ENCODE data around the gene CENPX.
"Not testable (repeated sequence)": the region's sequence is repeated elsewhere in the genome, so short reads cannot be mapped to it uniquely, and the experiment has no call there.

The CENPX gene

DNA sequence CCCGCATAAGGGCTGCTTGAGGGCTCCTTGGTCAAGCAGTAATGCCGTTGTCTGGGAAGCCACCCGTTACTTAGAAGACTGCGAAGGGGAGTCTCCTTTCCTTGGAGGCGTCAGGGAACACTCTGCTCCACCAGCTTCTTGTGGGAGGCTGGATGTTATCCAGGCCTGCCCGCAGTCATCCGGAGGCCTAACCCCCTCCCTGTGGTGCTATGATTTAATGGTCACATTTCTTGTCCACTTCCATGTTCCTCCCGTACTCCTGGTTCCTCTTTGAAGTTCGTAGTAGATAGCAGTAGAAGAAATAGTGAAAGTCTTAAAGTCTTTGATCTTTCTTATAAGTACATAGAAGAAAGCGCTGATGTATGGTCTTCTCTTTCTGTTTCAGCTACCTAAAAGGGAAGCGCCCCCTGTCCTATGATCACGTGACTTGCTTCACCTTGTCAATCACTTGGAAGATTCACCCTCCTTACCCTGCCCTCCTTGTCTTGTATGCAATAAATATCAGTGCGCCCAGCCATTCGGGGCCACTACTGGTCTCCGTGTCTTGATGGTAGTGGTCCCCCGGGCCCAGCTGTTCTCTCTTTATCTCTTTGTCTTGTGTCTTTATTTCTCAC, 16.2 kb upstream of the CENPX start:
- DNase-seq = not testable (repeated sequence)

DNA sequence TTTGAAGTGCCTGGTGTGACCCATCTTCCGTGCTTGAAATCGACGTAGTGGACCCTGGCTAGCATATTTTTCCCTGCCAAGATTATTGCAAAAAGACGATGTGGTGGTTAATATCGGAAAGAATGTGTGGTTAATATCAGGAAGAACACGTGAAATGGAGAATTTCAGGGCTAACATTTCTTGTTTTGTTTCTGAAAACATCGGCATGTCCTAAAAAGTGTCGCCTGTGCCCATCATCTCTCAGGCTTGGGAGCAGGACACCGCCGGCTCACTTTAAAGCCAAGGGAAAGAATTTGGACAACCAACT, 15.2 kb upstream of the CENPX start:
- DNase-seq = no peak

DNA sequence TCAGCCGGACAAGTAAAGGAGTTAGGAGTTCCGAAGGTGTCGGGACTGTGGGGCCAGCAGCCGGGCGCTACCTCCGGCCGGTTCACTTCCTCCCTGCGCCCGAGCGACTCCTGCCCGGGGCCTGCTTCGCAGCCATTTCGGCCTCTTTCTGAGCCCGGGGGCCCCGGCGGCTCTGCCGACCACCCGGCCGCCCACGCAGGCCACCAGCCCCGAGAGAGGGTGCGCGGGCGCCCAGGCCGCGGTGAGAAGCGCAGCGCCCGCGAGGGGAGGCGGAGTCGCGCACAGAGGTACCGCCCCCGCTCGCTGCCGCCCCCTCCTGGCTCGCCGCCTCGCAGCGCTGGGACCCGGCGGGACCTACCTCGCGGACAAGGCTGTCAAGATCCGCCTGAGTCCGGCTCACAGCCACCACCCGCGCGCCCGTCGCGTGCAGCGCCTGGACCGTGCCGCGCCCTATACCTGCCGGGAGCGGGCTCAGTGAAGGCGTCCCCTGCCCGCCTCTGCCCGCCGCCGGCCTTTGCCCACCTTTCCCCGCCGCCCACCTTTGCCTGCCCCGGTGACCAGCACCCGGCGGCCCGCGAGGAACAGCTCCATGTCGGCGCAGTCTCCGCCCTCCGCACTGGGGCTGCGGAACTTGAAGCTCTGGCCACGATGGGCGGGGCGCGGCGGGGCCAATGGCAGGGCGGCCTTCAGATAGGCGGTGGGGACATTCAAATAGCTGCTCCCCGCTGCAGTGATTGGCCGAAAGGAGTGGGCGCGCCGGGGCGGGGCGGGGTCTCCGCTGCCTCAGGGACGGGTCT, 14.6 kb upstream of the CENPX start, which contains the start of gene DCXR:
Gene DCXR, minus strand, starts transcription at position 606 of the 797 bp plus-strand sequence. Its CDS starts 15 bp downstream, at position 591.
- DNase-seq = peak; percentile 97

DNA sequence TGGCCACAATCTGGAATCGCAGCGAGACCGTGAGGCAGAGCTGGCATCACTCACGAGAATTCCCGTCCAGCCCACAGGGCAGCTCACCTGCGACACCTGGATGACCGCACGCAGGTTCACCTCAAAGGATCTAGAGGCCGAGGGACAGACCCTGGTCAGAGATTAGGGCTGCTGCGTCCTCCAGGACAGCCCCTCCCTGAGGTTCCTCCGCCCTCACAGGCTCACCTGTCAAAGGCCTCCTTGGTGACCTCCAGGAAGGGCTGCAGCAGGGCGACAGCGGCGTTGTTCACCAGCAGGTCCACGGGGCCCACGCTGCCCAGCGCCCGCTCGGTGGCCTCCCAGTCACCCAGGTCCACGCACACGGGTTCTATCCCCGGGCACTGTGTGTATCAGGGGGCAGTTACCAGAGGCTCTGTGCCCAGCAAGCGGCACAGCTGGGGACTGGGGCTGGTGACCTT, 14.0 kb upstream of the CENPX start:
- DNase-seq = no peak

DNA sequence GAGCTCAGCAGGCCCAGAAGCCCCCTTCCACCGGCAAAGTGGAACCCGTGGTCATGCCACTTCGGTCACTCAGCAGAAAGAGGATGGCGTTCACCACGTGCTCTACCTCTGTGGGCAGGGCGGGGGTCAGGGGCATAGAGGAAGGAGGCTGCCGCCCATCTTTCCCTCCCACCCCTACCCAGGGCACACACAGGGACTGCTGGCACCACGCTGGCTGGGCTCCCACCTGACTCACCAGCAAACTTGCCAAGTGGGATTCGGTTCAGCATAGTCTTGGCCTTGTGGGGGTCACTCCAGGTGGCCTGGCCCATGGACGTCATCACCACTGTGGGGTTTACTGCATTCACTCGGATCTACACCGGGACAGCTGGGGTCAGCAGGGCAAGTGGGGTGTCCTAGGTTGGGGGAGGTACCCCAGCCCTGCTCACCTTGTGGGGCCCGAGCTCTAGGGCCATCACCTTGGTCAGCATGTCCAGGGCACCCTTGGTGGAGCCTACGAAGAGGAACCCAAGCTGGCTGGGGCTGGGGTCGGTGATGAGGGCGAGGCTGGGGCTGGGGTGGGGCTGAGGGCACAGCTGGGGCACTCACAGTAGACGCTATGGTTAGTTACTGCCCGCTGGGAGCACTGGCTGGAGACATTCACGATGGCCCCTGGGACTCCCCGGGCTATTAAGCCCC, 13.4 kb upstream of the CENPX start:
- no peak for DNase-seq

DNA sequence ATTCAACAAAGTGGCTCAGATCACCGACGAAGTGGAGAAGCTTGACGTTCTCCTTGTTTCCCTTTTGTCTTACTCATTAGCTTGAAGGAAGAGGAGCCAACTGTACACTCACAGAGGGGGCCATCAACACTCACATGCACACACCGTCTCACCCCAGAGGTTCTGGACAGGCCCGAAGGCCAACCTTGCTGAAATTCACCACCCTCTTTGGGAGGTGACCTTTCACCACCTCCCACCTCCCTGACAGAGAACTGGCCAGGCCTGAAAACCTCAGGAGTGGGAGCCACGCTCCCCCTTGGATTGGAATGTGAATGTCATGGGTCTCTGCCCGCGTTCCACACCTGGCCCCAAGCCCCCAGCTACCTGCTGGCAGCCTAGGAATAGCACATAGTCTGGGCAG, 12.8 kb upstream of the CENPX start:
- DNase-seq = no peak

DNA sequence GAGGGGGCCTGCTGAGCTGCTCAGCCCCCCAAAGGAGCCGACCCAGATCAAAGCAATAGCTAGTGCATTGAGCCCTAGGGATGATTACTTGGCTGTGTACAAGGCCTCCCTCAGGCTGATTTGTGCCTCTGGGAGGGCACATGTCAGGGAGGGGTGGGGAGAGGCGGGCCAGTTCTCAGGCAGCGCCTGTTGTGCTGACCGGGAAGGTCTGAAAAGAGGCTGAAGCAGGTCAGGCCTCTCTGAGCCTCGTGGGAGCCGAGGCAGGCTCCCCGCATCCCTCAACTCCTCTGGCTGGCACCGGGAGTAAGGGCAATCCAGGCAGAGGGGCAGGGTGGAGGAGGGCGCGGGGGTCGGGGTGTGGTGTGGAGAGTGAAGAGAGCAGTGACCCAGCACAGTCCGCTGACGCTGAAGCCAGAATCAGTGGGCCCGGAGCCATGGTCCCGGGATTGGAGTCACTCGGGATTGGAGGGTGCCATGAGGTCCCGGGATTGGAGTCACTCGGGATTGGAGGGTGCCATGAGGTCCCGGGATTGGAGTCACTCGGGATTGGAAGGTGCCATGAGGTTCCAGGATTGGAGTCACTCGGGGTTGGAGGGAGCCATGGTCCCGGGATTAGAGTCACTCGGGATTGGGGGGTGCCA, 11.8 kb upstream of the CENPX start:
- no peak for DNase-seq

DNA sequence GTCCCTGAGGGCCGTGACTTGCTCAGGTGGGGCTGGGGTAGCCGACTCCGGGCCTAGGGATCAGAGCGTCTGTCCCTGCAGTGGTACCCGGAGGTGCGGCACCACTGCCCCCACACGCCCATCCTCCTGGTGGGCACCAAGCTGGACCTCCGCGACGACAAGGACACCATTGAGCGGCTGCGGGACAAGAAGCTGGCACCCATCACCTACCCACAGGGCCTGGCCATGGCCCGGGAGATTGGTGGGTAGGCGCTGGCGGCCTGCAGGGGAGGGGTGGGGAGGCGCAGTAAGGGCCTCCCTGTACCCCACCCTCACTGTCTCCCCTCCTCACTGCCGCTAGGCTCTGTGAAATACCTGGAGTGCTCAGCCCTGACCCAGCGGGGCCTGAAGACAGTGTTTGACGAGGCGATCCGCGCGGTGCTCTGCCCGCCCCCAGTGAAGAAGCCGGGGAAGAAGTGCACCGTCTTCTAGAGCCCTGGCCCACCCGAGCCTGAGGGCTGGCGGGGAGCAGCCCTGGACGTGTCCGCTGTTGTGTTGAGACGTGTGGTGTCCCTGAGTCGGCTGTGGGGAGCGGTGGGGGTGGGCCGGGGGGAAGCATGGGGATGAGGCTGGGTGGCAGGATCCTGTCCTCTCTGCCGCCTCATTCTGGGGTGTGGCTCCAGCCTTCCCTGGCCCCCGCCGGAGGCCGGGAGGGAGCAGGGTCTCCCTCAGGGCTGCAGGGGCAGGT, 10.8 kb upstream of the CENPX start:
- no peak for DNase-seq

DNA sequence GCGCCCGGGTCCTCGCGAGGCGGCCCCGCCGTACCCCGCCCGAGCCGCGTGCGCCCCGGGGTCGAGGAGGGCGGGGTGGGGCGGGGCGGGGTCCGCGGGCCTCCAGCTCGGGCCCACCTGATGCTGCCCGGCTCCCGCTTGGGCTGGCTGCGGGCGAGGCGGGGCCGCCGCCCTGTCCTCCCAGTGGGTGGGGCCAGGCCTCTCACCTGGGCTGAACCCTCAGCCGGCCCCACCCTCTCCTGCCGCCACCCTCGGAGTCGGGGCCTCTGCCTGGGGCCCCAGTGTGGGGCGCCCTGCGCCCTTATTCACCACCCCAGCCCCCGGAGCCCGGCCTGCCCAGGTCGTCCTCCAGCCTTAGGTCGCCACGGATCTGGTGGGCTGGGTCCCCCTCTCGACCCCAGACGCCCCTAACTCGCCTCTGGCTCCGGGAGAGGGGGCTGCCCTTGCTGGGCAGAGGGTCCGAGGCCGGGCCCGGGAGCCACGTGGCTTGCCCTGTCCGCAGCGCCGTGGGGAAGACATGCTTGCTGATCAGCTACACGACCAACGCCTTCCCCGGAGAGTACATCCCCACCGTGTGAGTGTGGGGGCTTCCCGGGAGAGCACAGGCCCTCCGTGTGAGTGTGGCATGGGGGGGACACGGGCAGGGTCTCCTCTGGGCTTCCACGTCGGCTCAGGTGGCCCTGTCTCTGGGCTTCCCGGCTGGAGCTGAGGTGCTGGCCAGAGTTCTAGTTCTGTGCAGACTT, 9.4 kb upstream of the CENPX start:
- DNase-seq = peak; percentile 9

DNA sequence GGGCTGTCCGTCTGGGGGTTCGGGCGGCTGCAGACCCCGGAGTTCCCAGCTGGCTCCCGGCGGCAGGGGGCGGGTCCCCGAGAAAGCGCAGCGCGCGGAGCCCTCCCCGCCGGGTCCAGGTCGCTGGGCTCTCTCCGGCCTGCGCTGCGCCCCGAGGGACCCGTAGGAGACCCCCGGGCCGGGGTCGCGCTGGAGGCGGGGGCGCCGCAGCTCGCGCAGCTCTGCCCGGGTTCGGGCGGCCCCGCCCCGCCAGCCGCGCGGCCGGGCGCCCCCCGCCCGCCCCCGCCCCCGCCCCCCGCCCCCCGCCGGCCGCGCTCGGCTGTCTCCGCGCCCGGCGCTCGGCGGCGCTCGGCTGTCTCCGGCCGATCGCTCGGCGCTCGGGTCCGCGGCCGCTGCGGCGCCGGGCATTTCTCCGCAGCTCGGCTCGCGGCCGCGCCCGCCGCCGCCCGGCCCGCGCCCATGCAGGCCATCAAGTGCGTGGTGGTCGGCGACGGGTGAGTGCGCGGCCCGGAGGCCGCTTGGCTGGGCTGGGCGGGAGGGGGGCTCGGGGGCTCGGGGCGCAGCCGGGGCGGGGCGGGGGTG, 8.7 kb upstream of the CENPX start, which contains the start of gene RAC3:
Gene RAC3, plus strand, starts transcription at position 376 of the 582 bp plus-strand sequence. Its CDS starts 84 bp downstream, at position 460.
- DNase-seq = no peak

DNA sequence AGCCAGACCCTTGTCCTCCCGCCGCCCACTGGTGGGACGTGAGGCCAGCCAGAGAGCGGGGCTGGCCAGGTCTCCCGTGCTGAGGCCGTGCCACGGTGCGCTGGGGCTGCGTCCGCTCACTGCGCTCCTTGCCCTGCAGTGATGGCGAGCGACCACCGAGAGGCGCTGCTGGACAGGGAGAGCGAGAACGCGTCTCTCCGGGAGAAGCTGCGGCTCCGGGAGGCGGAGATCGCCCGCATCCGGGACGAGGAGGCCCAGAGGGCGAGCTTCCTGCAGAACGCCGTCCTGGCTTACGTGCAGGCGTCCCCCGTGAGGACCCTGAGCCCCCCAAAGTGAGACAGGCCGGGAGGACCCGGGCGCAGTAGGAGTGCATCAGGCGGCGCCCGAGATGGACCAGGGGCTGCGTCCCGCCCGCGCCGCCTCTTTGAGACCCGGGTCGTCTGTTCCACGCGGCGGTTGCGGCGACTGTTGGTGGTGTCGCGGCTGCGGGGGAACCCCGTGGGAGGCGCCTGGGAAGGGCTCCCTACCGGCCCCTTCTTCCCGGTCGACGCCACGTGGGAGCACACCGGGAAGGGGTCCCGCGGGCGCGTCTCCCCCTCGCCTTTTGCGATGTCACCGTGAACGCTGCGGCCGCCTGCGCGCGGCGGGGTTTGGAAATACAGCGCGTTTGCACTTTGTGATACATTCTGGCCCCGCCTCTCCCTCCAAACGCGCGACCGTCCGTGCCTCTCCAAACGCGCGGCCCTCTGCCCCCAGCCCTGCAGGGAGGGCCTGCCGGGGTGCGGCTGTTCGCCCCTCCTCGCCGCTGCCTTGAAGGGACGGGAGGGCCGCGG, 8.0 kb upstream of the CENPX start:
- DNase-seq = peak; percentile 72

DNA sequence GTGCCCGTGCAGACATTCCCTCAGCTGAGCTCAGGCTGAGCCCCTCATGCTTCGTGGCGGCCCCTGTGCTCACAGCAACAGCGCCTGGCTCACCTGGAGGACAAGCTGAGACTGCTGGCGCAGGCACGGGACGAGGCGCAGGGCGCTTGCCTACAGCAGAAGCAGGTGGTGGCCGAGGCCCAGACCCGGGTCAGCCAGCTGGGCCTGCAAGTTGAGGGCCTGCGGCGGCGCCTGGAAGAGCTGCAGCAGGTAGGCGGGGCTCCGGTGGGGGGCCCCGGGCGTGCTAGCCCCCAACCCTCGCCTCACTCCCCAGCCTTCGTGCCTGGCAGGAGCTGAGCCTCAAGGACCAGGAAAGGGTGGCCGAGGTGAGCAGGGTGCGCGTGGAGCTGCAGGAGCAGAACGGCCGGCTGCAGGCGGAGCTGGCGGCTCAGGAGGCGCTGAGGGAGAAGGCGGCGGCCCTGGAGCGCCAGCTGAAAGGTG, 7.4 kb upstream of the CENPX start:
- DNase-seq = no peak

DNA sequence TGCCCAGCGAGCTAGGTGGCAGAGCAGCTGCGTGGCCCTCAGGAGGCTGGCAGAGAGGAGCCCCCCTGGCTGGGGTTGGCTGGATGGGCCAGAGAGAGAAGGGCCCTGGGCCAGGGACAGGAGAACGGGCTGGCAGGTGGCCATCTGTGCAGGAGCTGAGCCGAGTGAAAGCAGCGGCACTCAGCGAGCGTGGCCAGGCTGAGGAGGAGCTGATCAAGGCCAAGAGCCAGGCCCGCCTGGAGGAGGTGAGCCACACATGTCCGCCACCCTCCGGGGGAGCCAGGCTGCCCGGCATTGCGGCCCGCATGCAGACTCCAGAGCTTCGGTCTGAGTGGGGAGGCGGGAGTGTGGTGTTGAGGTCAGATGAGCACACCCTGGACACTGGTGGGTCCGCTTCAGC, 6.7 kb upstream of the CENPX start:
- DNase-seq = no peak

DNA sequence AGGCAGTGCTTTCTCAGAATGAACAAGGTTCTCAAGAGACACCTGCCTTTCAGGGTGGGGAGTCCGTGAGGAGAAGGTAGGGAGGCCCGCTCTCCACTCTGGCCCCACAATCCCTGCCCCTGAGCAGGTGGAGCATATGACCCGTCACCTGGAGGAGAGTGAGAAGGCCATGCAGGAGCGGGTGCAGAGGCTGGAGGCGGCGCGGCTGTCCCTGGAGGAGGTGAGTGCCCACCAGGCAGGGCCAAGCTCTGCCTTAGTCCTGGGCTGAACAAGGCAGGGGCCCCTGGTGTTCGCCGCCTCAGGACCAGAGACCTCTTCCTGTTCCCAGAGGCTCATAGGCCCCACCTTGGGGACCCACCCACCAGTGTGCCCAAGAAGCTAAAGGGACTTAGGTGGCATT, 6.3 kb upstream of the CENPX start:
- DNase-seq = no peak

DNA sequence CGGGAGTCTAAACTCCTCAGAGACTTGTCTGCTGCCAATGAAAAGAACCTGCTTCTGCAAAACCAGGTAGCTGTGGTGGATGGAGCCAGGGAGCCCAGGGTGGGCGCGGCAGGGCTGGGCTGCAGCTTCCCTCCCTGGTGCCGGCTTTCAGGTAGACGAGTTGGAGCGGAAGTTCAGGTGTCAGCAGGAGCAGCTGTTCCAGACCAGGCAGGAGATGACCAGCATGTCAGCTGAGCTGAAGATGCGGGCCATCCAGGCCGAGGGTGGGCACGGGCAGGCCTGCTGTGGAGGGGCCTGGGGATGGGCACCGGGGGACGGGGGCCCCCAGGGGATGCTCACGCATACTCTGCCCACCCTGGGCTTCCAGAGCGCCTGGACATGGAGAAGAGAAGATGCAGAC, 5.6 kb upstream of the CENPX start:
- no peak for DNase-seq

DNA sequence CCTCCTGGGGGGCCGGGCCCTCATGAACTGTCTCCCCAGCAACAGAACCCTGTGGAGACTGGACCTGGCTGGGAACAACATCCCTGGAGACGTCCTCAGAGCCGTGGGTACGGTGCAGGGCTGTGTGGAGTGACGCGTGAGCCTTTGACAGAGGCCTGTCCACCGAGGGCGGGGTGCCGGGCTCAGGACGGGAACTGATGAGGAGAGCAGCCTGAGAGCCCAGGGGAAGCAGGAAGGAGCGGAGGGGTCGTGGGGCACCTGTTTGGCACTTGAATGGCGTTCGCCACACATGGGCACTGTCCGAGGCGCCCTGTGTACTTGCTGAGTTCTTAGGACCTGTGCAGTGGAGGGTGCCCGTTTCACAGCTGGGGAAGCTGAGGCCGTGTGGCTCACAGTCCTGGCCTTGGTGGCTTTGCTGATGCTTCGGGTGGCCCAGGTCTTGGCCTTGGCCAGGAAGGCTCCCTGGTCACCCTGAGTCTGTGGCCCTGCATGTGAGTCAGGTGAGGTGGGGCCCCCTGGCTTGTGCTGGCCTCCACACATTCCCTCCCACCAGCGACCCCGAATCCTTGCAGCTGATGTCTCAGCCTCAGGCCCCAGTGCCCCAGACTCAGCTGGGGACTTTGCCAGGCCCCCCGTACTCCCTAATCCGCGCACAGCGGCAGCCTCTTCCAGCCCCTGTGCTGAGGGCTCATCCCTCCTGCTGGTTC, 2.9 kb upstream of the CENPX start:
- no peak for DNase-seq

DNA sequence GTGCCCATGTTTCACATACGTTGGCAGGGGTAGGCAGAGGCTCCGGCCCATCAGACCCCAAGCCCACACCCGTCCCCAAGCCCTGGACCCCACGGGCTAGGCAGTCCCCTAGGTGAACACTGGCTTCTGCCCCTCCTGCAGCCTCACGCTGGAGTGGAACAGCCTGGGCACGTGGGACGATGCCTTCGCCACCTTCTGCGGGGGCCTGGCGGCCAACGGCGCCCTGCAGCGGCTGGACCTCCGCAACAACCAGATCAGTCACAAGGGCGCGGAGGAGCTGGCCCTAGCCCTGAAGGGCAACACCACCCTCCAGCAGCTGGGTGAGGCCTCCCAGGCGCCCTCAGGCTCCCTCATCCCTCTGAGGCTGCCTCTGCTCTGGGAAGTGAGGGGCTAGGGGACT, 2.2 kb upstream of the CENPX start:
- DNase-seq = no peak

DNA sequence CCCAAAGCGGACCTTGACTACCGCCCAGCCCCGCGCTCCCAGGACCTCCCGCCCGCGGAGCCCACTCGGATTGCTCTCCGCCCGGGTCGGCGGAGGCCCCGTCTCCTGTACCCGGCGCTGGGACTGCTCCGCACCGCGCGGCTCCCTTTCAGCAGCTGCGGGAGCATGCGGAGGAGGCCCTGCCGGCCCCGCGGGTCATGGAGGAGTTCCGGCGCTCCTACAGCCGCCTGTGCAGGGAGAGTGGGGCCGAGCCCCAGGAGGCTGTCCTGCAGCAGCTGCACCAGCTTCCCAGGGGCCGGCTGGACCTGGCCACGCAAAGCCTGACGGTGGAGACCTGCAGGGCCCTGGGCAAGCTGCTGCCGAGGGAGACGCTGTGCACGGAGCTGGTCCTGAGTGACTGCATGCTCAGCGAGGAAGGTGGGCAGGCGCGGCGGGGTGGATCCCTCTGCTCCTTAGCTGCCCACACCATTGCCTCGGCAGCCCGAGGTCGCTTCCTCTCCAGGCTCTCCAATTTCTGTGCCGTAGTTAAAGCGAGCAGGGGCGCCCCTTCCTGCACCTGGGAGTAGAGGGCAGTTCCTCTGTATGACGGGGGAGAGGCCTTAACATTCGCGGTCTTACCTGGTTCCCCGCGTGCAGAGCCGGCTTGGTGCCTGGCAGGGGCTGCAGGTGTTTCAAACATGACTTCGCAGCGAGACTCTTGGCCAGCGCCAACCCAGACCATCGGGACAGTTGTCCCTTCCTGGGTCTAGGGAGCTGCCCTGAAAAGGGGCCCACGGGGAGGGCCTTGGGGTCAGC, 966 bp upstream of the CENPX start:
- no peak for DNase-seq

DNA sequence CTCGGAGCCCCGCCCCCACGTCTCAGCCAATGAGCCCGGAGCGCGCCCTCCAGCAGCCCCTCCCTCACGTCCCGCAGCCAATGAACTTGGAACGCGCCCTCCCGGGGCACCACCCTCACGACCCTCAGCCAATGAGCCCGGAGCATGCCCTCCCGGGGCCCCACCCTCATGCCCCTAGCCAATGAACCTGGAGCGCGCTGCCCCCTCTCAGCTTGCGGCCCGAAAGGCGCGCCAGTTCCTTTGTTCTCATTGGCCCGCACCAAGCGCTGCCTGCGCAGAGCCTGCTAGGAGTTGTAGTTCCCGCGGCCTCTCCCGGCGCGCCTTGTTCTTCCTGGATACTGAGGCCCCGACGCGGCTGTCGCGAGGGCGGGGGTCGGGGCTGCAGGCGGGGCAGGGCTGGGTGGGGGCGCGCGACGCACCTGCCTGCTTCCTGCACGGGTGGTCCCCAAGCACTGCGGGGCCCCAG, 336 bp upstream of the CENPX start, which contains the start of gene LRRC45:
Gene LRRC45, plus strand, starts transcription at position 325 of the 466 bp plus-strand sequence. CDS start 339 bp downstream, outside the sequence.
- peak; percentile 100 for DNase-seq

Measured in NCI-H1694 (cell line).